ENCODE results near the gene PPT2.

DNA sequence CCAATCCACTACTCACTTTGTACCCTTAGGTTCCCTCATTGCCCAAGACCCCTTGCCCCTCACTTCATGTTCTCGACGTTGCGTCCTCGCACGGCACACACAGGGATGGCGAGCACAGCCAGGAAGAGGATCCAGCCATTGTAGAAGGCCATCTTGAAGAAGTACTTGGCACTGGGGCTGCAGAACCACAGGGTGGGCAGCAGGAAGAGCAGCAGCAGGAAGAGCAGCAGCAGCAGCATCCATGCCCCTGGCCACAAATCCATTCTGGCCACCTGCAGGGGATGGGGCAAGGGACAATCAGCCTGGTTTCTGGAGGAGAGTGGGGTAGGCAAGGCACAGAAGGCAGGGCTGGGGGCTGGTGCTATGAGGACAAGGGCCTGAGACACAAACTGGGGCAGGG is 17.3 kb downstream of the PPT2 start:
- TF ChIP-seq, protein P1, sequence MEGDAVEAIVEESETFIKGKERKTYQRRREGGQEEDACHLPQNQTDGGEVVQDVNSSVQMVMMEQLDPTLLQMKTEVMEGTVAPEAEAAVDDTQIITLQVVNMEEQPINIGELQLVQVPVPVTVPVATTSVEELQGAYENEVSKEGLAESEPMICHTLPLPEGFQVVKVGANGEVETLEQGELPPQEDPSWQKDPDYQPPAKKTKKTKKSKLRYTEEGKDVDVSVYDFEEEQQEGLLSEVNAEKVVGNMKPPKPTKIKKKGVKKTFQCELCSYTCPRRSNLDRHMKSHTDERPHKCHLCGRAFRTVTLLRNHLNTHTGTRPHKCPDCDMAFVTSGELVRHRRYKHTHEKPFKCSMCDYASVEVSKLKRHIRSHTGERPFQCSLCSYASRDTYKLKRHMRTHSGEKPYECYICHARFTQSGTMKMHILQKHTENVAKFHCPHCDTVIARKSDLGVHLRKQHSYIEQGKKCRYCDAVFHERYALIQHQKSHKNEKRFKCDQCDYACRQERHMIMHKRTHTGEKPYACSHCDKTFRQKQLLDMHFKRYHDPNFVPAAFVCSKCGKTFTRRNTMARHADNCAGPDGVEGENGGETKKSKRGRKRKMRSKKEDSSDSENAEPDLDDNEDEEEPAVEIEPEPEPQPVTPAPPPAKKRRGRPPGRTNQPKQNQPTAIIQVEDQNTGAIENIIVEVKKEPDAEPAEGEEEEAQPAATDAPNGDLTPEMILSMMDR (IDR thresholded peaks at IDR 0.05; ENCODE audit: insufficient read depth, low read length), result no peak
- TF ChIP-seq POLR2AphosphoS5 (IDR thresholded peaks at IDR 0.05; ENCODE audit: low read depth) (no peak), SPI1 (IDR thresholded peaks at IDR 0.05; ENCODE audit: borderline replicate concordance, low read depth) (no peak)
